ENCODE measurements around the gene ZNF407. TPM values are rescaled to one million over a fixed set of nuclear protein-coding genes. Genes with fewer than 3 reads are reported as not detected.

The ZNF407 gene
- total RNA-seq, 1 donor, result 16.6 TPM

GRCh38 chr18:74880706-74881278, 283.1 kb downstream of the ZNF407 start:
- no peaks in the 10 kb centered on the region for H3K4me1 ChIP-seq (ENCODE audit: insufficient read depth, low read length)
- no peaks in the 10 kb centered on the region for H3K79me2 ChIP-seq (ENCODE audit: insufficient read depth, low read length)
- no peaks in the 10 kb centered on the region for H3K9me3 ChIP-seq (ENCODE audit: low read depth, low read length)
- H3K4me3 ChIP-seq (ENCODE audit: insufficient read depth, low read length), result no peak overlapping the region
- H3K4me2 ChIP-seq (ENCODE audit: insufficient read depth, low read length), result no peak overlapping the region
- peaks cover 3% of the 10 kb centered on the region for H3K36me3 ChIP-seq (ENCODE audit: insufficient read depth, low read length)
- no peak for TF ChIP-seq CTCF (IDR thresholded peaks at IDR 0.05; ENCODE audit: extremely low read depth, low read depth, low read length)
- no peak for DNase-seq (ENCODE audit: insufficient read length, low spot score, missing footprints)
- H2AFZ ChIP-seq (ENCODE audit: low read length), result no peak overlapping the region
- H4K20me1 ChIP-seq (ENCODE audit: insufficient read depth, low read length), result no peaks in the 10 kb centered on the region
- no peaks in the 10 kb centered on the region for H3K27me3 ChIP-seq (ENCODE audit: insufficient read depth, low read length)
- no peak overlapping the region for H3K27ac ChIP-seq (ENCODE audit: low read depth, low read length)

GRCh38 chr18:74892066-74892627, 294.5 kb downstream of the ZNF407 start:
- no peak for DNase-seq (ENCODE audit: insufficient read length, low spot score, missing footprints)
- Histone ChIP-seq H3K36me3 (ENCODE audit: insufficient read depth, low read length) (no peaks in the 10 kb centered on the region), H3K27ac (ENCODE audit: low read depth, low read length) (no peak overlapping the region), H4K20me1 (ENCODE audit: insufficient read depth, low read length) (no peaks in the 10 kb centered on the region), H3K79me2 (ENCODE audit: insufficient read depth, low read length) (no peaks in the 10 kb centered on the region), H3K27me3 (ENCODE audit: insufficient read depth, low read length) (no peaks in the 10 kb centered on the region), H3K4me2 (ENCODE audit: insufficient read depth, low read length) (no peak overlapping the region), H3K4me3 (ENCODE audit: insufficient read depth, low read length) (no peak overlapping the region), H2AFZ (ENCODE audit: low read length) (no peak overlapping the region), H3K4me1 (ENCODE audit: insufficient read depth, low read length) (no peaks in the 10 kb centered on the region), H3K9me3 (ENCODE audit: low read depth, low read length) (no peaks in the 10 kb centered on the region)
- TF ChIP-seq CTCF (IDR thresholded peaks at IDR 0.05; ENCODE audit: extremely low read depth, low read depth, low read length), result no peak

DNA sequence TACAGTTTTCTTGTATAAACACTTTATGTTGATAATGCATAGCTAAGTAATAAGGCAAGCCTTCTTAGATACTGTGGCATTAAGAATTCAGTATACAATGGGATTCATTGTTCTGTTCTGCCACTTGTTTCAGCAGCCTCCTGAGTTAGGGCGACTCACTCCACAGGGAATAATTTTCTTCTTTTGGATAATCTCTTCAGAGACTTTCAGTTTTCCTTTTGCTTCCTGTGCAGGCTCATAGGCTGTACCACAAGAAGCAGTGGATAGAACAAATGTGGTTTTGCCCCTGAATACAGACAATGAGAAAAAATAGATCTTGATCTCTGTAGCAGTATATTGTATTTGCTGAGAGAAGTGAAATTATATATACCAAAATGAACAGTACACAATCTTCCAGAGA, 298.0 kb downstream of the ZNF407 start:
- Histone ChIP-seq H3K27ac (ENCODE audit: low read depth, low read length) (no peak overlapping the region), H3K4me3 (ENCODE audit: insufficient read depth, low read length) (no peak overlapping the region), H3K27me3 (ENCODE audit: insufficient read depth, low read length) (no peaks in the 10 kb centered on the region), H3K9me3 (ENCODE audit: low read depth, low read length) (no peaks in the 10 kb centered on the region), H3K4me1 (ENCODE audit: insufficient read depth, low read length) (peaks cover 19% of the 10 kb centered on the region), H3K4me2 (ENCODE audit: insufficient read depth, low read length) (no peak overlapping the region), H4K20me1 (ENCODE audit: insufficient read depth, low read length) (no peaks in the 10 kb centered on the region), H3K79me2 (ENCODE audit: insufficient read depth, low read length) (no peaks in the 10 kb centered on the region), H3K36me3 (ENCODE audit: insufficient read depth, low read length) (no peaks in the 10 kb centered on the region), H2AFZ (ENCODE audit: low read length) (no peak overlapping the region)
- no peak for TF ChIP-seq CTCF (IDR thresholded peaks at IDR 0.05; ENCODE audit: extremely low read depth, low read depth, low read length)
- DNase-seq (ENCODE audit: insufficient read length, low spot score, missing footprints), result no peak

- no peak for DNase-seq (ENCODE audit: insufficient read length, low spot score, missing footprints)
- Histone ChIP-seq H2AFZ (ENCODE audit: low read length) (peak overlapping the region; percentile 5), H4K20me1 (ENCODE audit: insufficient read depth, low read length) (no peaks in the 10 kb centered on the region), H3K4me3 (ENCODE audit: insufficient read depth, low read length) (no peak overlapping the region), H3K27me3 (ENCODE audit: insufficient read depth, low read length) (no peaks in the 10 kb centered on the region), H3K9me3 (ENCODE audit: low read depth, low read length) (no peaks in the 10 kb centered on the region), H3K36me3 (ENCODE audit: insufficient read depth, low read length) (no peaks in the 10 kb centered on the region), H3K79me2 (ENCODE audit: insufficient read depth, low read length) (no peaks in the 10 kb centered on the region), H3K4me1 (ENCODE audit: insufficient read depth, low read length) (peaks cover 19% of the 10 kb centered on the region), H3K4me2 (ENCODE audit: insufficient read depth, low read length) (no peak overlapping the region), H3K27ac (ENCODE audit: low read depth, low read length) (no peak overlapping the region)
- TF ChIP-seq CTCF (IDR thresholded peaks at IDR 0.05; ENCODE audit: extremely low read depth, low read depth, low read length), result no peak
Observed at GRCh38 chr18:74896390-74896991, 298.8 kb downstream of the ZNF407 start.

All from osteoblast (primary cell).